Stomach smooth muscle (tissue), 2 donors: Measurements from ENCODE around the gene FAM117A.

ENCODE experiments used
- H3K27ac ChIP-seq: one replicate; pipeline ENCODE4 v1.7.0; 2013; ENCODE audit warnings: mild to moderate bottlenecking, low read length, inconsistent platforms
- H3K27me3 ChIP-seq, 2 donors: one replicate each; pipeline ENCODE4 v1.7.0; 2013; ENCODE audit warnings: low read length in 2 of 2; ENCODE audit not compliant: insufficient read depth in 2 of 2, control insufficient read depth in 1 of 2
- H3K36me3 ChIP-seq, 2 donors: one replicate each; pipeline ENCODE4 v1.7.0; 2013; ENCODE audit warnings: low read length in 2 of 2; ENCODE audit not compliant: control insufficient read depth in 2 of 2, insufficient read depth in 2 of 2
- H3K4me1 ChIP-seq: one replicate; pipeline ENCODE4 v1.7.0; 2013; ENCODE audit warnings: low read length; ENCODE audit not compliant: control insufficient read depth, insufficient read depth
- H3K4me3 ChIP-seq, 2 donors: one replicate each; pipeline ENCODE4 v1.7.0; 2013; ENCODE audit warnings: low read length in 2 of 2
- H3K9ac ChIP-seq, 2 donors: one replicate each; pipeline ENCODE4 v1.7.0; 2013; ENCODE audit warnings: low read length in 2 of 2, mild to moderate bottlenecking in 1 of 2
- H3K9me3 ChIP-seq, 2 donors: one replicate each; pipeline ENCODE4 v1.7.0; 2013; ENCODE audit warnings: low read length in 2 of 2; ENCODE audit not compliant: control insufficient read depth in 2 of 2
- donor health status: healthy.
- donor health status: Pancreatic carcinoma.

FAM117A gene

GRCh38 chr17:49738456-49739163 lies 25.3 kb downstream of the FAM117A start:
- Histone ChIP-seq H3K9ac (no peak overlapping the region), H3K36me3 (no peaks in the 10 kb centered on the region), H3K27me3 (no peaks in the 10 kb centered on the region), H3K4me1 (peaks cover 65% of the 10 kb centered on the region), H3K9me3 (no peaks in the 10 kb centered on the region), H3K4me3 (peak overlapping the region in 1 of 2 donors; percentile 44), H3K27ac (peak overlapping the region; percentile 99)

- Histone ChIP-seq H3K27me3 (no peaks in the 10 kb centered on the region), H3K9ac (no peak overlapping the region), H3K9me3 (no peaks in the 10 kb centered on the region), H3K4me1 (peaks cover 54% of the 10 kb centered on the region), H3K4me3 (no peak overlapping the region), H3K36me3 (peaks cover 0 to 3% of the 10 kb centered on the region in 2 donors), H3K27ac (no peak overlapping the region)
Observed at GRCh38 chr17:49734515-49735490, 29.1 kb downstream of the FAM117A start.

- H3K4me3 ChIP-seq = no peak overlapping the region
- H3K9ac ChIP-seq = peak overlapping the region in 1 of 2 donors; percentile 13
- peaks cover 0 to 5% of the 10 kb centered on the region in 2 donors for H3K36me3 ChIP-seq
- H3K27ac ChIP-seq = peak overlapping the region; percentile 93
- peaks cover 45% of the 10 kb centered on the region for H3K4me1 ChIP-seq
- H3K9me3 ChIP-seq = no peaks in the 10 kb centered on the region
- no peaks in the 10 kb centered on the region for H3K27me3 ChIP-seq
Observed at GRCh38 chr17:49731435-49731831, 32.5 kb downstream of the FAM117A start.

- Histone ChIP-seq H3K27ac (peak overlapping the region; percentile 93), H3K4me3 (peak overlapping the region; percentile 36 to 44), H3K36me3 (peaks cover 0 to 5% of the 10 kb centered on the region in 2 donors), H3K27me3 (no peaks in the 10 kb centered on the region), H3K9ac (peak overlapping the region; percentile 13 to 55), H3K4me1 (peaks cover 44% of the 10 kb centered on the region), H3K9me3 (no peaks in the 10 kb centered on the region)
Observed at GRCh38 chr17:49730785-49731434, 33.0 kb downstream of the FAM117A start.

GRCh38 chr17:49730078-49730784 lies 33.7 kb downstream of the FAM117A start:
- H3K27me3 ChIP-seq = no peaks in the 10 kb centered on the region
- no peaks in the 10 kb centered on the region for H3K9me3 ChIP-seq
- H3K9ac ChIP-seq = peak overlapping the region; percentile 23 to 55
- H3K36me3 ChIP-seq = peaks cover 0 to 7% of the 10 kb centered on the region in 2 donors
- H3K27ac ChIP-seq = peak overlapping the region; percentile 93
- H3K4me3 ChIP-seq = peak overlapping the region; percentile 36 to 44
- peaks cover 47% of the 10 kb centered on the region for H3K4me1 ChIP-seq

GRCh38 chr17:49729069-49729468 lies 34.9 kb downstream of the FAM117A start:
- H3K4me3 ChIP-seq = peak overlapping the region in 1 of 2 donors; percentile 8
- H3K9me3 ChIP-seq = no peaks in the 10 kb centered on the region
- H3K4me1 ChIP-seq = peaks cover 59% of the 10 kb centered on the region
- no peak overlapping the region for H3K9ac ChIP-seq
- H3K27ac ChIP-seq = peak overlapping the region; percentile 93
- H3K27me3 ChIP-seq = no peaks in the 10 kb centered on the region
- peaks cover 0 to 7% of the 10 kb centered on the region in 2 donors for H3K36me3 ChIP-seq

GRCh38 chr17:49728425-49728824 lies 35.5 kb downstream of the FAM117A start:
- H3K27me3 ChIP-seq = no peaks in the 10 kb centered on the region
- peaks cover 65% of the 10 kb centered on the region for H3K4me1 ChIP-seq
- H3K36me3 ChIP-seq = peaks cover 0 to 7% of the 10 kb centered on the region in 2 donors
- no peak overlapping the region for H3K4me3 ChIP-seq
- peak overlapping the region; percentile 93 for H3K27ac ChIP-seq
- H3K9ac ChIP-seq = no peak overlapping the region
- no peaks in the 10 kb centered on the region for H3K9me3 ChIP-seq

GRCh38 chr17:49727380-49727779 lies 36.6 kb downstream of the FAM117A start:
- no peak overlapping the region for H3K4me3 ChIP-seq
- peaks cover 0 to 6% of the 10 kb centered on the region in 2 donors for H3K36me3 ChIP-seq
- H3K27me3 ChIP-seq = no peaks in the 10 kb centered on the region
- H3K4me1 ChIP-seq = peaks cover 74% of the 10 kb centered on the region
- H3K9ac ChIP-seq = no peak overlapping the region
- no peaks in the 10 kb centered on the region for H3K9me3 ChIP-seq
- H3K27ac ChIP-seq = peak overlapping the region; percentile 55

GRCh38 chr17:49725452-49726130 lies 38.3 kb downstream of the FAM117A start:
- H3K36me3 ChIP-seq = peaks cover 7 to 12% of the 10 kb centered on the region in 2 donors
- H3K27ac ChIP-seq = peak overlapping the region; percentile 90
- H3K27me3 ChIP-seq = no peaks in the 10 kb centered on the region
- H3K9ac ChIP-seq = no peak overlapping the region
- H3K9me3 ChIP-seq = no peaks in the 10 kb centered on the region
- H3K4me3 ChIP-seq = no peak overlapping the region
- peaks cover 73% of the 10 kb centered on the region for H3K4me1 ChIP-seq
